C4-2B (cell line): ENCODE data around the gene CPA2.
"Not testable (repeated sequence)": the region's sequence is repeated elsewhere in the genome, so short reads cannot be mapped to it uniquely, and the experiment has no call there.

Experiments used
- H3K27ac ChIP-seq: fragments of 450-650 bp; 2 replicates; pipeline ENCODE4 v1.5.1; 2017
- ZFX ChIP-seq: fragments of 450-650 bp; IDR thresholded peaks from 2 replicates; pipeline ENCODE4 v1.6.1; 2017
- TF ChIP-seq, protein P1 (sequence below): fragments of 450-650 bp; conservative IDR thresholded peaks from 2 replicates; pipeline ENCODE4 v1.5.1; 2017; ENCODE audit warnings: mild to moderate bottlenecking

Gene CPA2

GRCh38 chr7:130226333-130226732, 40.3 kb upstream of the CPA2 start:
- H3K27ac ChIP-seq, result no peak overlapping the region

DNA sequence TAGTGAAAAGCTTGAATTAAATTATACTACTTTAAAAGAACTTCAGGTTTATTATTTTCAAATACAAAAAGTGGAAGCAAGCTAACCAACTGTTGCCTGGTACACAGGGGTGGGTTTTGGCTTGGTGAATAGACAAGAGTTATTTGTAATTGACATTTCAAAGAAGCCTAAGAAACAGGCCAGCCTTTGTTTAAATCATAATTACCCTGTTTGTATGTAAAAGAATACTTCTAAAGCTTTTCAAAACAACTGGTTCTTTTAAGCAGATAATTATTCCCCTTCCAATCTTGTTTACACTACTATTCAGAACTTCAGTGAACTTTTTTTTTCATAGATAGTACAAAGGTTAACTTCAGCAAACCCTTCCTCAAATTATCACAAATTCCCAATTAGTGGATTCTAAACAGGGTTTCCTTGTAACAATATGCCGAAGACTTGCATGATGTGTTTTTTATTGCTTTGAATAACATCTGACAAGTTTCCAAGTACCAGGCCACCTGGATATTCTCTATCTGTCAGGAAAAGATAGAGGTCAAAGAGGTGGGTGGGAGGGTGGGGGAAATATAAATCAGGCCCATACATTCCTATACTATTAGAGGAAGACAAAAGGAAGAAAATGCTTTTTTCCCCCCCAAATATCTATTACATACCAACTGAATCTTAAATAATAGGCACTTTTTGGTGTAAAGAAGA, 38.6 kb upstream of the CPA2 start:
- TF ChIP-seq ZFX, result no peak
- no peak overlapping the region for H3K27ac ChIP-seq

More at GRCh38 chr7:130226333-130226732, 40.3 kb upstream of the CPA2 start:
- no peak for TF ChIP-seq ZFX
- TF ChIP-seq, protein P1, sequence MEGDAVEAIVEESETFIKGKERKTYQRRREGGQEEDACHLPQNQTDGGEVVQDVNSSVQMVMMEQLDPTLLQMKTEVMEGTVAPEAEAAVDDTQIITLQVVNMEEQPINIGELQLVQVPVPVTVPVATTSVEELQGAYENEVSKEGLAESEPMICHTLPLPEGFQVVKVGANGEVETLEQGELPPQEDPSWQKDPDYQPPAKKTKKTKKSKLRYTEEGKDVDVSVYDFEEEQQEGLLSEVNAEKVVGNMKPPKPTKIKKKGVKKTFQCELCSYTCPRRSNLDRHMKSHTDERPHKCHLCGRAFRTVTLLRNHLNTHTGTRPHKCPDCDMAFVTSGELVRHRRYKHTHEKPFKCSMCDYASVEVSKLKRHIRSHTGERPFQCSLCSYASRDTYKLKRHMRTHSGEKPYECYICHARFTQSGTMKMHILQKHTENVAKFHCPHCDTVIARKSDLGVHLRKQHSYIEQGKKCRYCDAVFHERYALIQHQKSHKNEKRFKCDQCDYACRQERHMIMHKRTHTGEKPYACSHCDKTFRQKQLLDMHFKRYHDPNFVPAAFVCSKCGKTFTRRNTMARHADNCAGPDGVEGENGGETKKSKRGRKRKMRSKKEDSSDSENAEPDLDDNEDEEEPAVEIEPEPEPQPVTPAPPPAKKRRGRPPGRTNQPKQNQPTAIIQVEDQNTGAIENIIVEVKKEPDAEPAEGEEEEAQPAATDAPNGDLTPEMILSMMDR, result no peak

DNA sequence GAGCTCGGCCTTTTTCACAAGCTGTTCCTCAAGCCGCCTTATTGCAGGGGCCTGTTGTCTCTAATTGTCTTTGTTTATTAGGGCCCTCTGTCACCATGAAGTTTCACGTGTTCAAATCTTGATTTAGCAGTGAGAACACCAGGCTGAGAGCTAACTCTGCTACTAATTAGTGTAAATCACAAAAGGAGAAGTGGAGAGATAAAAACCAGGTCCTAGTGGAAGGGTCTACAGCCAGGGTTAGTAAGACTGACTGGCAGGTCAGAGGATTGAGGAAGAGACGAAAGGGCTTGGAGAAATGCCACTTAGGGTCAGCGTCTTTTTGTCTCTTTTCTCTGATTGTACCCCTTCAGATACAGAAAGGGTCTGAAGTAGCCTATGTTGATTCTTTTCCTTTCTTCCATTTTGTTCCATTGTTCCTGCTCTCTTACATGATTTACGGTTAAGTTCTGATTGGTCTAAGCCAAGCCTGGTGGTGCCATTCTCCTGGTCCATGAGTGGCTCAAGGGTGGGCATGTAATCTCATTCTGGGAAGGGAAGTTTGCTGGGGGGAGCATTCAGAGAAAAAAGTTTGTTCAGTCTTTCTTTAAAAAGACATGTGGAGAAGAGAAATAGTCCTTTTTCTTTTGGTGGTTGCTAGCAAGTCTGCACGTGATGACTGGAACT, 37.7 kb upstream of the CPA2 start:
- no peak overlapping the region for H3K27ac ChIP-seq
- TF ChIP-seq, protein P1, result no peak
- no peak for TF ChIP-seq ZFX

GRCh38 chr7:130229981-130230380, 36.7 kb upstream of the CPA2 start:
- not testable (repeated sequence) for H3K27ac ChIP-seq

GRCh38 chr7:130231792-130232191, 34.9 kb upstream of the CPA2 start:
- TF ChIP-seq, protein P1, result no peak
- no peak for TF ChIP-seq ZFX
- H3K27ac ChIP-seq, result no peak overlapping the region

DNA sequence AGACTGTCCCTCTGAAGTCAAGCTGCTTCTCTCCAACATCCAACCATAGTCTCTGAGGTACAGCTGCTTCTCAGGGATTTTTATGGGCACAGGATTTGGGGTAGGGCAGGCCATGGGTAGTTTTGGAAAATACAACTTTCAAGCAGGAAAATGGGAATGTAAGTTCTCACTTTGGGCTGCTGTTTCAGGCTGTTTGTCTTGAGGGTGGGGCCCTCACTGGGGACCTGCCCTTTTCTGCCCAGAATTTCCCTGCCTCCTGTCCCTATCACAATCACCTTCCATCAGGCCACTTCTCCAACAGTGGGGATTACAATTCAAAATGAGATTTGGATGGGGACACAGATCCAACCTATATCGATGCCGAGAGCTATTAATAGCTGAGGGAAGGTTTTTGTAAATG, 34.5 kb upstream of the CPA2 start:
- TF ChIP-seq, protein P1, result no peak
- no peak for TF ChIP-seq ZFX
- no peak overlapping the region for H3K27ac ChIP-seq

- no peak for TF ChIP-seq ZFX
- TF ChIP-seq, protein P1, result no peak
- no peak overlapping the region for H3K27ac ChIP-seq
These were observed 32.6 kb upstream of the CPA2 start for GRCh38 chr7:130234078-130234477.

GRCh38 chr7:130236361-130236760, 30.3 kb upstream of the CPA2 start:
- H3K27ac ChIP-seq, result not testable (repeated sequence)

- TF ChIP-seq, protein P1, result no peak
- TF ChIP-seq ZFX, result no peak
- H3K27ac ChIP-seq, result no peak overlapping the region
These were observed 26.4 kb upstream of the CPA2 start for GRCh38 chr7:130240240-130240639.
